ENCODE measurements around the gene B4GALT5. TPM values are rescaled to one million over a fixed set of nuclear protein-coding genes. Genes with fewer than 3 reads are reported as not detected.

Gene B4GALT5
- total and polyA plus RNA-seq, 7 donors: 32.0 to 284 (median 75.3) TPM

GRCh38 chr20:49705358-49705757 is 8.3 kb downstream of the B4GALT5 start:
- Histone ChIP-seq H3K27ac (peak overlapping the region; percentile 58), H3K4me1 (peaks cover 78% of the 10 kb centered on the region), H3K36me3 (ENCODE audit: insufficient read depth in 1 of 2, low read depth in 1 of 2) (no peaks in the 10 kb centered on the region), H3K4me3 (peak overlapping the region; percentile 4), H3K9me3 (no peaks in the 10 kb centered on the region), H3K27me3 (ENCODE audit: insufficient read depth in 3 of 3, low read length in 2 of 3) (no peaks in the 10 kb centered on the region)
- DNase-seq (no peak), ATAC-seq (no peak)
- TF ChIP-seq, protein P1, sequence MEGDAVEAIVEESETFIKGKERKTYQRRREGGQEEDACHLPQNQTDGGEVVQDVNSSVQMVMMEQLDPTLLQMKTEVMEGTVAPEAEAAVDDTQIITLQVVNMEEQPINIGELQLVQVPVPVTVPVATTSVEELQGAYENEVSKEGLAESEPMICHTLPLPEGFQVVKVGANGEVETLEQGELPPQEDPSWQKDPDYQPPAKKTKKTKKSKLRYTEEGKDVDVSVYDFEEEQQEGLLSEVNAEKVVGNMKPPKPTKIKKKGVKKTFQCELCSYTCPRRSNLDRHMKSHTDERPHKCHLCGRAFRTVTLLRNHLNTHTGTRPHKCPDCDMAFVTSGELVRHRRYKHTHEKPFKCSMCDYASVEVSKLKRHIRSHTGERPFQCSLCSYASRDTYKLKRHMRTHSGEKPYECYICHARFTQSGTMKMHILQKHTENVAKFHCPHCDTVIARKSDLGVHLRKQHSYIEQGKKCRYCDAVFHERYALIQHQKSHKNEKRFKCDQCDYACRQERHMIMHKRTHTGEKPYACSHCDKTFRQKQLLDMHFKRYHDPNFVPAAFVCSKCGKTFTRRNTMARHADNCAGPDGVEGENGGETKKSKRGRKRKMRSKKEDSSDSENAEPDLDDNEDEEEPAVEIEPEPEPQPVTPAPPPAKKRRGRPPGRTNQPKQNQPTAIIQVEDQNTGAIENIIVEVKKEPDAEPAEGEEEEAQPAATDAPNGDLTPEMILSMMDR (IDR thresholded peaks at IDR 0.05): no peak
- 64 to 74% (median 65%) methylated on average over 4 of the region's 4 CpGs for WGBS, 3 donors
- intact Hi-C loops (cut with DNase I): no loop called here

DNA sequence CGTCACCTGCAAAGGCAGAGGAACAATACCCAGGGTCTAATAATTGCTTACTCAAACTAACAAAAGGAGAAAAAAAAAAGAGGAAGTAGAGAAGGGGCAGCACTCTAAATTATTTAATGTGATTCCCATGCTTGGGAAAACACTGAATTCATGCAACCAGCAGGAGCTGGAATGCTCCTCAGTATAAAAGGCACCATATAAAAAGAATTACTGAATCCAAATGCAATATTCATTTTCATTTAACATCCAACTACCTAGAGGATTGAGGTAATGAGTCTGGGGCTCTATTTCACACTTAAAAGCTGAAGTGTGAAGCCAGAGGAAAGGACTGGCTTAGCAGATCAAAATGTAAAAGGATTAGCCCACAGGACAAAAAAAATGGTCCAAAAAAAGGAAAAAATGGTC is 8.7 kb downstream of the B4GALT5 start:
- no peak for DNase-seq
- H3K4me1 ChIP-seq: peaks cover 81% of the 10 kb centered on the region

DNA sequence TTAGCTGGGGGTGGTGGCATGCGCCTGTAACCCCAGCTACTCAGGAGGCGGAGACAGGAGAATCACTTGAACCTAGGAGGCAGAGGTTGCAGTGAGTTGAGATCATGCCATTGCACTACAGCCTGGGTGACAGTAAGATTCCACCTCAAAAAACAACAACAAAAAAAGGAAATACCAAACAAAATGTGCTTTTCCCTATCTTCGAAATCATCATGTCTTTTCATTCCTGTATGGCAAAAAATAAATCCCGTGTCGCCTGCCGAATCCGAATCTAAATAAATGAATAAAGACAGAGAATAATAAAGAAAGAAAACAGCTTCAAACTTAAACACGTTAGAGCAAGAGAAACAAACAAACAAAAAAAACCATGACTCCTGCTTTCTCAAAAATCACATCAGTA is 11.8 kb downstream of the B4GALT5 start:
- Histone ChIP-seq H3K27me3 (ENCODE audit: insufficient read depth in 3 of 3, low read length in 2 of 3) (no peaks in the 10 kb centered on the region), H3K4me3 (peak overlapping the region; percentile 3), H3K36me3 (ENCODE audit: insufficient read depth in 1 of 2, low read depth in 1 of 2) (no peaks in the 10 kb centered on the region), H3K27ac (peak overlapping the region; percentile 61), H3K9me3 (no peaks in the 10 kb centered on the region), H3K4me1 (peaks cover 76% of the 10 kb centered on the region)
- no peak for ATAC-seq
- intact Hi-C loops (cut with DNase I): no loop called here
- TF ChIP-seq, protein P1 (IDR thresholded peaks at IDR 0.05): no peak
- DNase-seq: no peak
- 78 to 82% (median 82%) methylated on average over 8 of the region's 8 CpGs for WGBS, 3 donors

More for the DNA sequence above, 8.7 kb downstream of the B4GALT5 start:
- no peaks in the 10 kb centered on the region for H3K36me3 ChIP-seq (ENCODE audit: insufficient read depth in 1 of 2, low read depth in 1 of 2)
- intact Hi-C loops (cut with DNase I): no loop called here
- H3K27ac ChIP-seq: peak overlapping the region; percentile 58
- TF ChIP-seq, protein P1 (IDR thresholded peaks at IDR 0.05): no peak
- no peaks in the 10 kb centered on the region for H3K27me3 ChIP-seq (ENCODE audit: insufficient read depth in 3 of 3, low read length in 2 of 3)
- no peaks in the 10 kb centered on the region for H3K9me3 ChIP-seq
- H3K4me3 ChIP-seq: peak overlapping the region; percentile 4
- no peak for ATAC-seq
- WGBS, 3 donors: 62 to 93% (median 68%) methylated on average over 1 of the region's 1 CpG

DNA sequence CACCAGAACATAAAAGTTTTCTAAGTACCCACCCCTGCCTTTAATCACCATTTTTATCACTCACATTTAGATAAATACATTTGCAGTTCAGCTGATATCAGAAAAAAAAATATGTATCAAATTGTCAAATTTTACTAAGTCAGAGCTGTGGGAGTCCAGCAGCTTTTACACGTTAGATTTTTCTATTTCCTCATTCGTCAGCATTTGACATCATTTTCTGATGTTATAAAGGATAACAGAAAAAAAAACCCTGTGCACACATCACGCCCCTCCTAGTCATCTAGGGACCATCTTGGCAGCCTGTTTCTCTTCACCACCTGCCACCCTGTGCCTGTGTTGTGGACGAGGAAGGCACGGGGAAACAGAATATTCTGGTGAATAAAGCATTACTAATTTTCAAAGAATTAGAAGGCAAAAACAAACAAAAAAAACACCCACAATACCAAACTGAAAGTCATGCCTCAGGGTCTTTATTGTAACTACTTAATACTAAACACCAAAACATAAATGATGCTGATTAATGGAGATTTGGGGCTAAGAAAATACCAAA is 12.4 kb downstream of the B4GALT5 start:
- Histone ChIP-seq H3K4me3 (peak overlapping the region; percentile 3), H3K36me3 (ENCODE audit: insufficient read depth in 1 of 2, low read depth in 1 of 2) (no peaks in the 10 kb centered on the region), H3K9me3 (no peaks in the 10 kb centered on the region), H3K27me3 (ENCODE audit: insufficient read depth in 3 of 3, low read length in 2 of 3) (no peaks in the 10 kb centered on the region), H3K4me1 (peaks cover 76% of the 10 kb centered on the region), H3K27ac (peak overlapping the region; percentile 61)
- TF ChIP-seq, protein P1 (IDR thresholded peaks at IDR 0.05): no peak
- WGBS, 3 donors: 22 to 34% (median 29%) methylated on average over 5 of the region's 5 CpGs
- intact Hi-C loops (cut with DNase I): no loop called here
- no peak for DNase-seq
- ATAC-seq: no peak

All from psoas muscle (tissue), 8 donors.